ENCODE results near the gene PROX1.

PROX1 gene

GRCh38 chr1:213980906-213981305 lies 6.9 kb upstream of the PROX1 start:
- no peak for DNase-seq

- no peak for DNase-seq
Measured at GRCh38 chr1:213982289-213982671, 5.5 kb upstream of the PROX1 start.

- peak; percentile 48 for DNase-seq
Measured at GRCh38 chr1:213982672-213983492, 4.9 kb upstream of the PROX1 start.

- DNase-seq, result no peak
Measured at GRCh38 chr1:213983493-213984386, 4.0 kb upstream of the PROX1 start.

DNA sequence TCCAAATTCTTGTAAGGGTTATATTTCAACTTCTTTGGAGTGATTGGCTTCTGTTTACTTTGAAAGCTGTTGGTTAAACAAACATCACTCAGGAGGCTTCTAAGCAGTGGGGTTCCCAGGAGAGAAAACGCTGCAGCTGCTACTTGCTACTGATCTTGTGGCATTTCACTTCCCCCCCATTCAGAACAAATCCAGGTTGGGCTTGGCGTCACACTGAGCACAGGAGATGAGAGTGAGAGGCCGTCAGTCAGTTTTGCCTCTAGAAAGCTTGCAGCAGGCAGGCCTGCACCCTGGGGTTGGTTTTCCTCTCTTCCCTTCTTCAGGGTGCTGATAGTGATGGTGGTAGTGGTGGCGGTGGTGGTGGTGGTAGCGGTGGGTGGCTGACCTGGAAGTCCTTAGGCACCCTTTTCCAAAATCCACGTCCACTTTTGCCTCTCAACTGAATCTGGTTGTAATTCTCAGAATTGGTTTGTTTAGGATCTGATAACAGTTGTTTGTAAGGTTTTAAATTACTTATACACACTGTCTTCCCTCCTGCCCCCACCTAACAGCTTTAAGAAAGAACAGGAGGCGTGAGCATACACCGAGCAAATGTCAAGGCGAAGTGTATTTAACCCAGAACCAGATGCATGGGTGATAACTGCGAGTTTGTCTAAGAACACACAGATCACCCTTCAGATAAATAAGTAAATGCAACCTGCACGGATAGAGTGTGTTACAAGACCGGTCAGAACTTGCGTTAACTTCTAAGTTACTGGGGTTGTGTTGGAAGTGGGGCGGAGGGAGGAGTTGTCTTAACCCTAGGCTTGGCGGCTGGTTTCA lies 3.2 kb upstream of the PROX1 start:
- no peak for DNase-seq

- no peak for DNase-seq
Measured at GRCh38 chr1:213985209-213986019, 2.4 kb upstream of the PROX1 start.

DNA sequence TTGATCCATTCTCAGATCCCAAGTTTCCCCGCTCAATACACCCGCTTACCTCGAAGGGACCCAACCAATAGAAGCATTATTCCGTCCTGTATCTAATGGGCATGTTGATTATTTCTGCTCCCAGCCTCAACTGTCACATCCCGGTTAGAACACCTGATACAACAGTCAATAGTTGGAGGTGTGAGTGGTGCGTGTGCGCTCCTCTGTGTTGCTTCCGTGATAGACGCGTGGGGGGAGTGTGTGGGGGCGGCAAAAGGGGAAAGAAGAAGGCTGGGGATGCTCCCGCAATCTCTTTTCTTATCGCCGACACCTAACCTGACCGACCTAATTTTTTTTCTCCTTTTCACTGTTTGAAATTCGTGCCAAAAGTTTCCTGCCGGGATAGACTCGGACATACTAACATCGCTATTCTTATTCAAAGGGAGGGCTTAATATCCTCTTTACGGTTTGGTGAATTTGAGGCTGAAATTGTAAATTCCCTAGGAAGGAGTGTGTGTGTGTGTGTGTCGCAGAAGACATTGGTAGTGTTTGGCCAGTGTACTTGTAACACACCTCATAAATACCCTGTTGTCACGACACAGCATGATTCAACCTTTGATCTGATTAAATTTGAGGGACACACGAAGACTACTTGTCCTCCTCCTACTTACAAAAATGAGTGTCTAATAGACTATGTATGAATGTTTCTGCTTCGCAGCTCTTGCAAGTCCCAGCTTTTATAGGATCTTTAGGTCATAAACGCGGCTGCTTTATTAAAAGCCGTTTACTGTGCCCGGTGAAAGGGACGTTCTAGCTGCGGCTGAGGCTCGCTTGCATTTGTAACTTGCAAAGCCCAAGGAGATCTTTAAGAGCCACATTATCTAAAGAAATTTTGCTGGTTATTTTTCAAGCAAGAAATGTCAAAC lies 1.5 kb upstream of the PROX1 start:
- no peak for DNase-seq

- no peak for DNase-seq
Measured at GRCh38 chr1:213986925-213987250, 885 bp upstream of the PROX1 start.

GRCh38 chr1:213987422-213987926 lies 299 bp upstream of the PROX1 start:
- DNase-seq, result peak; percentile 93

- peak; percentile 53 for DNase-seq
Measured at GRCh38 chr1:213988507-213989001, 781 bp downstream of the PROX1 start.

GRCh38 chr1:213989002-213989855 lies 1.5 kb downstream of the PROX1 start:
- peak; percentile 40 for DNase-seq

DNA sequence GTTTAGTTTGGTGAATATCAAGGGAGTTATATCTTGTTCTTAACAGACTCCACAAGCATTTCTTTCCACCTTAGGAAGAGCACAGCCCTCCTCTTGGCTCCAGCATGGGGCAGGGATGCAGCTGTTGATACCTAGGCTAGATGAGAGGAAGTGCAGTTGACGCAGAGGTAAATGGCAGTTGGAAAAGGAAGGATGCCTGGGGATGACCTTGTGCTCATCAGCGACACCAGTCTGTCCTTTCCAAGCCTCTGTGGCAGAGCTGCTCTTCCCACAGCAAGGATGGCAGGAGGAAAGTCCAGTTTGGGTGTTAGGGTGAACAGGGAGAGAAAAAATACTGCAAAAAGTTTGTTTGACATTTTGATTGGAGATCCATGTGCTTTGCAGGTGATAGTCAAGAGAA lies 6.2 kb downstream of the PROX1 start:
- DNase-seq, result no peak

DNA sequence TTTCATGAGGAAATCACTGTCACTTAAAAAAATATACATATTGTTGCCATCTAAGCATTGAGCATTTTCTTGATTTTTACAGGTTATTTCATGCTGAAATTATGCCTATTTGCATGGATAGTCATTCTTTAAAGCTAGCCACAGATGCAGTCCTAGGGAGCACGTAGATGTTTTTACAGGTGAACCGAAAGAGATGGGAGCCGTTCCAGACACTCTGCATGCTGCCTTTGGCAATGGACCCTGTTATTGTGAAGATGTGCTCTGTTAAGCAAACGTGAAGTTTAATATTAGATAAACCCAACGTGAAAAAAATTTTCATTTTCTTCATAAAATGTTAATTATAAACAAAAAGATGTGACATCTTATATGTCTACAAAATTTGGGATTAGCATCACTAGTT lies 7.1 kb downstream of the PROX1 start:
- DNase-seq, result no peak

- DNase-seq, result no peak
Measured at GRCh38 chr1:213995603-213996002, 7.8 kb downstream of the PROX1 start.

DNA sequence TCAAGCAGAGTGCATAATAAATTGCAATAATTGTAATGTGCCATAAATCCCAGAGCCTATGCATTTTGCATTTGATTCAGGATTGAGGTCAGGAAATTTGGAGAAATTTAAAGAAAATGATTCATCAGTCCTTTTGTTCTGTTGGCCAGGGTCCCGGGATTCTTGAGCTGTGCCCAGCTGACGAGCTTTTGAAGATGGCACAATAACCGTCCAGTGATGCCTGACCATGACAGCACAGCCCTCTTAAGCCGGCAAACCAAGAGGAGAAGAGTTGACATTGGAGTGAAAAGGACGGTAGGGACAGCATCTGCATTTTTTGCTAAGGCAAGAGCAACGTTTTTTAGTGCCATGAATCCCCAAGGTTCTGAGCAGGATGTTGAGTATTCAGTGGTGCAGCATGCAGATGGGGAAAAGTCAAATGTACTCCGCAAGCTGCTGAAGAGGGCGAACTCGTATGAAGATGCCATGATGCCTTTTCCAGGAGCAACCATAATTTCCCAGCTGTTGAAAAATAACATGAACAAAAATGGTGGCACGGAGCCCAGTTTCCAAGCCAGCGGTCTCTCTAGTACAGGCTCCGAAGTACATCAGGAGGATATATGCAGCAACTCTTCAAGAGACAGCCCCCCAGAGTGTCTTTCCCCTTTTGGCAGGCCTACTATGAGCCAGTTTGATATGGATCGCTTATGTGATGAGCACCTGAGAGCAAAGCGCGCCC lies 8.7 kb downstream of the PROX1 start:
- DNase-seq, result peak; percentile 72

- peak; percentile 66 for DNase-seq
Measured at GRCh38 chr1:213997038-213997771, 9.4 kb downstream of the PROX1 start.

GRCh38 chr1:213997772-213998107 lies 10.0 kb downstream of the PROX1 start:
- DNase-seq, result no peak

- DNase-seq, result no peak
Measured at GRCh38 chr1:213998785-213999184, 11.0 kb downstream of the PROX1 start.

DNA sequence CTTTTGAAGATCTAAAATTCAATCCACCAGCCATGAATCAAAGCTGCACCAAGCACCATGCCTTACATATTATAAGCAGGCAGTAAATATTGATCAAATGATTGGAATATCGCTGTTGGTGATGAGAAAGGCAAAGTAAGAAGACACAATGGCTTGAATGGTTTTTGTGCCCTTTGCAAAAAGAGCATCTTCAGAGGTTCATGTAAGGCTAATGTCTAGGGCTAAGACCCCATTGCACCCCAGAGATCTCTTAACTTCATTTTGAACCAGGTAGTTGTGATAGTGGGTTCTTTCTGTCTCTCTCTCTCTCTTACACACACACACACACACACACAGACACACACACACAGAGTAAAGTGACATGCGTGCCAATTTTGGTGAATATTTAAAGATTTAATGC lies 12.0 kb downstream of the PROX1 start:
- DNase-seq, result no peak

Data from left hindlimb (tissue), 1 donor.